ENCODE data around the gene SEC24D. TPM values are rescaled to one million over a fixed set of nuclear protein-coding genes. Genes with fewer than 3 reads are reported as not detected.

SEC24D gene
- total RNA-seq, 8 experiments from 2014 or later, result 6.2 to 60.3 (median 23.5) TPM

- WGBS, 10 experiments, result 0 to 86% (median 11%) methylated on average over 1 of the region's 1 CpG; no CpG with 5 or more reads in 4 of the 10 experiments
- ATAC-seq (replicated peaks in 6 of 8), result no peak
- in situ Hi-C loops (cut with MboI; ENCODE audit: low pct_unique_long_range_greater_than_20kb in 2 of 9, low sequenced_read_pairs in 9 of 9, unreplicated experiment in 9 of 9), result loop anchor here in 1 of 9 experiments (25.0 kb wide), 1 partner anchor 104 kb away; no protein-coding TSS in a partner anchor
- Histone ChIP-seq H3K4me3 (no peak overlapping the region), H3K4me1 (replicated peaks in 1 of 2) (no peaks in the 10 kb centered on the region), H3K27ac (no peak overlapping the region)
These were observed 19.3 kb downstream of the SEC24D start for GRCh38 chr4:118816538-118817177.

GRCh38 chr4:118814891-118815290, 21.0 kb downstream of the SEC24D start:
- no peak for ATAC-seq (replicated peaks in 6 of 8)
- no peaks in the 10 kb centered on the region for H3K4me1 ChIP-seq (replicated peaks in 1 of 2)
- 71 to 100% (median 100%) methylated on average over 1 to 3 of the region's 3 CpGs; no CpG with 5 or more reads in 1 of the 10 experiments for WGBS, 10 experiments
- H3K4me3 ChIP-seq, result no peak overlapping the region
- in situ Hi-C loops (cut with MboI; ENCODE audit: low pct_unique_long_range_greater_than_20kb in 2 of 9, low sequenced_read_pairs in 9 of 9, unreplicated experiment in 9 of 9), result loop anchor here in 1 of 9 experiments (25.0 kb wide), 1 partner anchor 103 kb away; no protein-coding TSS in a partner anchor
- H3K27ac ChIP-seq, result no peak overlapping the region

- ATAC-seq (replicated peaks in 6 of 8), result no peak
- H3K4me1 ChIP-seq (replicated peaks in 1 of 2), result no peaks in the 10 kb centered on the region
- in situ Hi-C loops (cut with MboI; ENCODE audit: low pct_unique_long_range_greater_than_20kb in 2 of 9, low sequenced_read_pairs in 9 of 9, unreplicated experiment in 9 of 9), result loop anchor here in 1 of 9 experiments (25.0 kb wide), 1 partner anchor 102 kb away; no protein-coding TSS in a partner anchor
- no peak overlapping the region for H3K4me3 ChIP-seq
- H3K27ac ChIP-seq, result no peak overlapping the region
- WGBS, 10 experiments, result 20 to 100% (median 93%) methylated on average over 1 to 4 of the region's 4 CpGs
These were observed 21.9 kb downstream of the SEC24D start for GRCh38 chr4:118814058-118814457.

GRCh38 chr4:118813561-118813960, 22.4 kb downstream of the SEC24D start:
- Histone ChIP-seq H3K27ac (no peak overlapping the region), H3K4me3 (no peak overlapping the region), H3K4me1 (replicated peaks in 1 of 2) (no peaks in the 10 kb centered on the region)
- in situ Hi-C loops (cut with MboI; ENCODE audit: low pct_unique_long_range_greater_than_20kb in 2 of 9, low sequenced_read_pairs in 9 of 9, unreplicated experiment in 9 of 9), result loop anchor here in 1 of 9 experiments (25.0 kb wide), 1 partner anchor 101 kb away; no protein-coding TSS in a partner anchor
- WGBS, 10 experiments, result 91 to 100% (median 100%) methylated on average over 1 to 3 of the region's 3 CpGs; no CpG with 5 or more reads in 2 of the 10 experiments
- ATAC-seq (replicated peaks in 6 of 8), result no peak

GRCh38 chr4:118811832-118812231, 24.1 kb downstream of the SEC24D start:
- WGBS, 10 experiments, result 54 to 100% (median 90%) methylated on average over 1 to 3 of the region's 3 CpGs; no CpG with 5 or more reads in 5 of the 10 experiments
- H3K4me3 ChIP-seq, result no peak overlapping the region
- H3K4me1 ChIP-seq (replicated peaks in 1 of 2), result no peaks in the 10 kb centered on the region
- H3K27ac ChIP-seq, result no peak overlapping the region
- ATAC-seq (replicated peaks in 6 of 8), result no peak
- in situ Hi-C loops (cut with MboI; ENCODE audit: low pct_unique_long_range_greater_than_20kb in 2 of 9, low sequenced_read_pairs in 9 of 9, unreplicated experiment in 9 of 9), result loop anchor here in 1 of 9 experiments (25.0 kb wide), 1 partner anchor 100 kb away; no protein-coding TSS in a partner anchor

GRCh38 chr4:118810991-118811764, 24.7 kb downstream of the SEC24D start:
- no peak overlapping the region for H3K27ac ChIP-seq

GRCh38 chr4:118807659-118808058, 28.3 kb downstream of the SEC24D start:
- Histone ChIP-seq H3K4me3 (no peak overlapping the region), H3K27ac (no peak overlapping the region), H3K4me1 (replicated peaks in 1 of 2) (no peaks in the 10 kb centered on the region)
- WGBS, 10 experiments, result 60 to 95% (median 82%) methylated on average over 1 to 2 of the region's 2 CpGs; no CpG with 5 or more reads in 2 of the 10 experiments
- in situ Hi-C loops (cut with MboI; ENCODE audit: low pct_unique_long_range_greater_than_20kb in 2 of 9, low sequenced_read_pairs in 9 of 9, unreplicated experiment in 9 of 9), result loop anchor here in 1 of 9 experiments (25.0 kb wide), 1 partner anchor 95 kb away; no protein-coding TSS in a partner anchor
- ATAC-seq (replicated peaks in 6 of 8), result no peak

More at GRCh38 chr4:118810991-118811764, 24.7 kb downstream of the SEC24D start:
- WGBS, 10 experiments, result 20 to 97% (median 86%) methylated on average over 1 to 3 of the region's 3 CpGs
- in situ Hi-C loops (cut with MboI; ENCODE audit: low pct_unique_long_range_greater_than_20kb in 2 of 9, low sequenced_read_pairs in 9 of 9, unreplicated experiment in 9 of 9), result loop anchor here in 1 of 9 experiments (25.0 kb wide), 1 partner anchor 99 kb away; no protein-coding TSS in a partner anchor
- peak in 2 of 8 experiments; percentile 92 to 96 for ATAC-seq (replicated peaks in 6 of 8)
- H3K4me3 ChIP-seq, result no peak overlapping the region
- no peaks in the 10 kb centered on the region for H3K4me1 ChIP-seq (replicated peaks in 1 of 2)

GRCh38 chr4:118803253-118803652, 32.7 kb downstream of the SEC24D start:
- in situ Hi-C loops (cut with MboI; ENCODE audit: low pct_unique_long_range_greater_than_20kb in 2 of 9, low sequenced_read_pairs in 9 of 9, unreplicated experiment in 9 of 9), result loop anchor here in 1 of 9 experiments (25.0 kb wide), 1 partner anchor 91 kb away; no protein-coding TSS in a partner anchor
- Histone ChIP-seq H3K4me1 (replicated peaks in 1 of 2) (no peaks in the 10 kb centered on the region), H3K4me3 (no peak overlapping the region), H3K27ac (no peak overlapping the region)
- WGBS, 10 experiments, result 60 to 100% (median 83%) methylated on average over 1 of the region's 1 CpG; no CpG with 5 or more reads in 4 of the 10 experiments
- ATAC-seq (replicated peaks in 6 of 8), result no peak

- H3K4me1 ChIP-seq (replicated peaks in 1 of 2), result no peaks in the 10 kb centered on the region
- ATAC-seq (replicated peaks in 6 of 8), result no peak
- H3K27ac ChIP-seq, result no peak overlapping the region
- no peak overlapping the region for H3K4me3 ChIP-seq
- in situ Hi-C loops (cut with MboI; ENCODE audit: low pct_unique_long_range_greater_than_20kb in 2 of 9, low sequenced_read_pairs in 9 of 9, unreplicated experiment in 9 of 9), result loop anchor here in 1 of 9 experiments (25.0 kb wide), 1 partner anchor 90 kb away; no protein-coding TSS in a partner anchor
- 60 to 100% (median 87%) methylated on average over 1 of the region's 1 CpG for WGBS, 10 experiments
These were observed 33.9 kb downstream of the SEC24D start for GRCh38 chr4:118801895-118802575.

- peak in 2 of 8 experiments; percentile 63 to 86 for ATAC-seq (replicated peaks in 6 of 8)
- Histone ChIP-seq H3K4me1 (replicated peaks in 1 of 2) (no peaks in the 10 kb centered on the region), H3K27ac (no peak overlapping the region), H3K4me3 (no peak overlapping the region)
- in situ Hi-C loops (cut with MboI; ENCODE audit: low pct_unique_long_range_greater_than_20kb in 2 of 9, low sequenced_read_pairs in 9 of 9, unreplicated experiment in 9 of 9), result no loop called here
- 20 to 100% (median 86%) methylated on average over 1 to 7 of the region's 9 CpGs for WGBS, 10 experiments
These were observed 36.5 kb downstream of the SEC24D start for GRCh38 chr4:118799231-118799942.

GRCh38 chr4:118798658-118799057, 37.3 kb downstream of the SEC24D start:
- in situ Hi-C loops (cut with MboI; ENCODE audit: low pct_unique_long_range_greater_than_20kb in 2 of 9, low sequenced_read_pairs in 9 of 9, unreplicated experiment in 9 of 9), result no loop called here
- H3K4me3 ChIP-seq, result no peak overlapping the region
- 80 to 100% (median 100%) methylated on average over 1 to 3 of the region's 3 CpGs; no CpG with 5 or more reads in 4 of the 10 experiments for WGBS, 10 experiments
- no peaks in the 10 kb centered on the region for H3K4me1 ChIP-seq (replicated peaks in 1 of 2)
- no peak overlapping the region for H3K27ac ChIP-seq
- no peak for ATAC-seq (replicated peaks in 6 of 8)

- H3K4me1 ChIP-seq (replicated peaks in 1 of 2), result no peaks in the 10 kb centered on the region
- ATAC-seq (replicated peaks in 6 of 8), result no peak
- in situ Hi-C loops (cut with MboI; ENCODE audit: low pct_unique_long_range_greater_than_20kb in 2 of 9, low sequenced_read_pairs in 9 of 9, unreplicated experiment in 9 of 9), result no loop called here
- no peak overlapping the region for H3K4me3 ChIP-seq
- WGBS, 10 experiments, result 81 to 100% (median 95%) methylated on average over 1 to 3 of the region's 3 CpGs; no CpG with 5 or more reads in 1 of the 10 experiments
- H3K27ac ChIP-seq, result no peak overlapping the region
These were observed 38.3 kb downstream of the SEC24D start for GRCh38 chr4:118797558-118798142.

All from motor neuron (in vitro differentiated cells).